Left lung (tissue), 10 donors: ENCODE data around the gene SLIT3. TPM values are rescaled to one million over a fixed set of nuclear protein-coding genes. Genes with fewer than 3 reads are reported as not detected.

Experiments used
- ATAC-seq: fragments of 200-7000 bp; cut with Tn5 transposase; one replicate; pipeline ENCODE4 v1.9.1; 2020; ENCODE audit warnings: moderate library complexity
- DNase-seq, 4 donors: peaks; one replicate each; pipeline ENCODE4 v3.0.0-alpha.2; 2013 to 2020
- H3K27ac ChIP-seq, 2 donors: fragments of 200-600 bp; sonication (generic) in 1 of 2; one replicate each; pipeline versions ENCODE4 v1.5.0 to v1.8.0; 2020 to 2021
- H3K27me3 ChIP-seq, 2 donors: fragments of 200-600 bp; sonication (generic) in 1 of 2; one replicate each; pipeline versions ENCODE4 v1.5.0 to v1.8.0; 2020 to 2021
- H3K36me3 ChIP-seq, 2 donors: fragments of 200-600 bp; sonication (generic) in 1 of 2; one replicate each; pipeline versions ENCODE4 v1.5.0 to v1.8.0; 2020 to 2021
- H3K4me1 ChIP-seq, 2 donors: fragments of 200-600 bp; one replicate each; pipeline ENCODE4 v1.8.0; 2021
- H3K4me3 ChIP-seq, 2 donors: fragments of 200-600 bp; sonication (generic) in 1 of 2; one replicate each; pipeline versions ENCODE4 v1.5.0 to v1.8.0; 2020 to 2021; ENCODE audit warnings: mild to moderate bottlenecking in 1 of 2
- H3K9me3 ChIP-seq, 2 donors: fragments of 200-600 bp; sonication (generic) in 1 of 2; one replicate each; pipeline versions ENCODE4 v1.5.0 to v1.8.0; 2020 to 2021
- CTCF ChIP-seq, 2 donors: fragments of 200-600 bp; sonication (generic) in 1 of 2; IDR thresholded peaks; one replicate each; pipeline versions ENCODE4 v1.5.0 to v1.8.0; 2021; ENCODE audit warnings: antibody characterized with exemption in 2 of 2
- intact Hi-C, 2 donors: fragments of 100-400 bp; cut with DNase I; formaldehyde crosslinking; loops; one replicate each; pipeline versions ENCODE4 v1.11.2 to v1.14.2; 2022
- polyA plus RNA-seq, 6 donors: library from polyadenylated mRNA; unstranded; fragments of 120-200 nt; gene quantifications; one replicate each; pipeline ENCODE4 v1.2.1, GENCODE V29; 2013; ENCODE audit not compliant: insufficient read length in 6 of 6
- total RNA-seq, 2 donors: library from RNA; stranded (reverse); fragmentation: NEBNext Ultra II Directional; extraction: Animal tissue kit (Norgen Biotek cat#: 25700); gene quantifications; one replicate each; pipeline ENCODE4 v1.2.1, GENCODE V29; 2021
- donor health status: DM: no; HTN: yes; CAD: no.
- donor health status: DM: no; HTN: no; CAD: no.

The SLIT3 gene
- total and polyA plus RNA-seq, 8 donors: 37.6 to 77.1 (median 45.9) TPM

GRCh38 chr5:169095976-169096375 lies 205.0 kb downstream of the SLIT3 start:
- intact Hi-C loops: no loop called here
- ATAC-seq (no peak), DNase-seq (no peak)
- Histone ChIP-seq H3K4me3 (no peak overlapping the region), H3K27me3 (no peaks in the 10 kb centered on the region), H3K4me1 (no peaks in the 10 kb centered on the region), H3K27ac (no peak overlapping the region), H3K36me3 (no peaks in the 10 kb centered on the region), H3K9me3 (no peaks in the 10 kb centered on the region)
- TF ChIP-seq CTCF (IDR thresholded peaks at IDR 0.05): no peak

GRCh38 chr5:169095410-169095960 lies 205.5 kb downstream of the SLIT3 start:
- DNase-seq (no peak), ATAC-seq (no peak)
- Histone ChIP-seq H3K36me3 (no peaks in the 10 kb centered on the region), H3K27ac (no peak overlapping the region), H3K9me3 (peaks cover 0 to 3% of the 10 kb centered on the region in 2 donors), H3K27me3 (no peaks in the 10 kb centered on the region), H3K4me1 (no peaks in the 10 kb centered on the region), H3K4me3 (no peak overlapping the region)
- intact Hi-C loops: no loop called here
- no peak for TF ChIP-seq CTCF (IDR thresholded peaks at IDR 0.05)

- no peak for DNase-seq
- TF ChIP-seq CTCF (IDR thresholded peaks at IDR 0.05): no peak
- intact Hi-C loops: no loop called here
Measured at GRCh38 chr5:169094586-169095409, 206.1 kb downstream of the SLIT3 start.

GRCh38 chr5:169091396-169091980 lies 209.5 kb downstream of the SLIT3 start:
- Histone ChIP-seq H3K27ac (no peak overlapping the region), H3K9me3 (peaks cover 0 to 4% of the 10 kb centered on the region in 2 donors), H3K4me1 (no peaks in the 10 kb centered on the region), H3K27me3 (no peaks in the 10 kb centered on the region), H3K36me3 (no peaks in the 10 kb centered on the region), H3K4me3 (no peak overlapping the region)
- TF ChIP-seq CTCF (IDR thresholded peaks at IDR 0.05): no peak
- no peak for ATAC-seq
- no peak for DNase-seq
- intact Hi-C loops: no loop called here

More at GRCh38 chr5:169094586-169095409, 206.1 kb downstream of the SLIT3 start:
- Histone ChIP-seq H3K36me3 (no peaks in the 10 kb centered on the region), H3K27me3 (no peaks in the 10 kb centered on the region), H3K4me3 (no peak overlapping the region), H3K4me1 (no peaks in the 10 kb centered on the region), H3K9me3 (peaks cover 0 to 4% of the 10 kb centered on the region in 2 donors), H3K27ac (no peak overlapping the region)
- ATAC-seq: no peak

GRCh38 chr5:169089343-169089742 lies 211.6 kb downstream of the SLIT3 start:
- peaks cover 0 to 4% of the 10 kb centered on the region in 2 donors for H3K9me3 ChIP-seq
- no peak for ATAC-seq
- no peaks in the 10 kb centered on the region for H3K27me3 ChIP-seq
- no peak overlapping the region for H3K4me3 ChIP-seq
- intact Hi-C loops: no loop called here
- no peak for DNase-seq
- H3K27ac ChIP-seq: no peak overlapping the region
- no peaks in the 10 kb centered on the region for H3K4me1 ChIP-seq
- no peaks in the 10 kb centered on the region for H3K36me3 ChIP-seq
- TF ChIP-seq CTCF (IDR thresholded peaks at IDR 0.05): no peak
